Measurements from ENCODE around the gene NAALADL2. TPM values are rescaled to one million over a fixed set of nuclear protein-coding genes. Genes with fewer than 3 reads are reported as not detected.

NAALADL2 gene
- total RNA-seq, 2 experiments from 2014 or later, result 0.30 to 1.2 TPM

DNA sequence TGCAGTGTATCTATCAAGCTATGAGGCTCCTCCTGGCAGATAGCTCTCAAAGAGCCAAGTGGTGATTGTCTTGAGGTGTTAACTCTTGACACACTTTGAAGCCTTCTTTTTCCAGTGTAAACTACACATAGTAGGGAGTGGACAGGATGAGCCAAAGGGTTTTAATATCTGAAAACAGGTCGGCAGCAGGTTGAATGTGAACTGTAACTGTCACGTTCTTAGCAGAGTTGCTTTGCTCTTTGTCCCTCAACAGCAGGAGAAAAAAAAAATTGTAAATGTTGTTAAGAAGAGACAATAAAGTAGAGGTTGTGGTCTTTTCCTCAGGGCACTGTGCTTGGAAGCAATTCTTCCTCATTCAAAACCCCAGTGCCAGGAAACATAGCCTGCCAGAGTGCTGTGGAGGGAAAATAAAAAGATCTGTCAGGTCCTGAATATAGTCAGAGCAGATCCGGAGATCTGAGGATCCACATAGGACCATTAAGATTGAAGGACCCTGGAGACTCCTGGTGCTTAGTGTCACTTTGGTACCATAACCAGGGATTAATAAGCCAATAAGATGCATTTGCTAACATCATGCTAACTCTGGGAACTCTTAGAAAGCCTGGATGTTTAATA is 229.7 kb downstream of the NAALADL2 start:
- H3K36me3 ChIP-seq (ENCODE audit: insufficient read depth, low read length), result no peaks in the 10 kb centered on the region
- H3K9me3 ChIP-seq (ENCODE audit: control insufficient read depth in 1 of 2, insufficient read depth in 1 of 2, low read length in 2 of 2), result peaks cover 0 to 3% of the 10 kb centered on the region in 2 experiments
- Mint-ChIP-seq H3K27me3 (no peaks in the 10 kb centered on the region), H3K27ac (no peak overlapping the region), H3K36me3 (ENCODE audit: low read depth) (no peaks in the 10 kb centered on the region), H3K9me3 (peaks cover 3% of the 10 kb centered on the region), H3K4me3 (no peak overlapping the region), H3K4me1 (ENCODE audit: low read depth) (no peaks in the 10 kb centered on the region)
- H3K4me1 ChIP-seq (ENCODE audit: insufficient read depth, low read length), result no peaks in the 10 kb centered on the region
- ChIA-PET CTCF (no interaction called here), POLR2A (no interaction called here)
- TF ChIP-seq, protein P1, sequence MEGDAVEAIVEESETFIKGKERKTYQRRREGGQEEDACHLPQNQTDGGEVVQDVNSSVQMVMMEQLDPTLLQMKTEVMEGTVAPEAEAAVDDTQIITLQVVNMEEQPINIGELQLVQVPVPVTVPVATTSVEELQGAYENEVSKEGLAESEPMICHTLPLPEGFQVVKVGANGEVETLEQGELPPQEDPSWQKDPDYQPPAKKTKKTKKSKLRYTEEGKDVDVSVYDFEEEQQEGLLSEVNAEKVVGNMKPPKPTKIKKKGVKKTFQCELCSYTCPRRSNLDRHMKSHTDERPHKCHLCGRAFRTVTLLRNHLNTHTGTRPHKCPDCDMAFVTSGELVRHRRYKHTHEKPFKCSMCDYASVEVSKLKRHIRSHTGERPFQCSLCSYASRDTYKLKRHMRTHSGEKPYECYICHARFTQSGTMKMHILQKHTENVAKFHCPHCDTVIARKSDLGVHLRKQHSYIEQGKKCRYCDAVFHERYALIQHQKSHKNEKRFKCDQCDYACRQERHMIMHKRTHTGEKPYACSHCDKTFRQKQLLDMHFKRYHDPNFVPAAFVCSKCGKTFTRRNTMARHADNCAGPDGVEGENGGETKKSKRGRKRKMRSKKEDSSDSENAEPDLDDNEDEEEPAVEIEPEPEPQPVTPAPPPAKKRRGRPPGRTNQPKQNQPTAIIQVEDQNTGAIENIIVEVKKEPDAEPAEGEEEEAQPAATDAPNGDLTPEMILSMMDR (IDR thresholded peaks at IDR 0.05), result no peak
- intact Hi-C loops (cut with DNase I, micrococcal nuclease), result no loop called here
- H3K4me3 ChIP-seq (ENCODE audit: low read length), result no peak overlapping the region
- H3K27me3 ChIP-seq (ENCODE audit: control insufficient read depth in 1 of 2, insufficient read depth in 2 of 2, low read length in 2 of 2), result no peaks in the 10 kb centered on the region
- no peak overlapping the region for H3K27ac ChIP-seq (ENCODE audit: low read depth in 1 of 2, low read length in 2 of 2)
- no peak for DNase-seq
- ATAC-seq (ENCODE audit: poor library complexity), result no peak

GRCh38 chr3:175091426-175092114 is 232.4 kb downstream of the NAALADL2 start:
- DNase-seq (no peak), ATAC-seq (ENCODE audit: poor library complexity) (no peak)
- no peaks in the 10 kb centered on the region for H3K9me3 ChIP-seq (ENCODE audit: control insufficient read depth in 1 of 2, insufficient read depth in 1 of 2, low read length in 2 of 2)
- Mint-ChIP-seq H3K27ac (no peak overlapping the region), H3K4me1 (ENCODE audit: low read depth) (no peaks in the 10 kb centered on the region), H3K36me3 (ENCODE audit: low read depth) (no peaks in the 10 kb centered on the region), H3K9me3 (no peaks in the 10 kb centered on the region), H3K4me3 (no peak overlapping the region), H3K27me3 (no peaks in the 10 kb centered on the region)
- TF ChIP-seq, protein P1 (IDR thresholded peaks at IDR 0.05), result no peak
- no peak overlapping the region for H3K4me3 ChIP-seq (ENCODE audit: low read length)
- intact Hi-C loops (cut with DNase I, micrococcal nuclease), result no loop called here
- ChIA-PET CTCF (no interaction called here), POLR2A (no interaction called here)
- H3K27me3 ChIP-seq (ENCODE audit: control insufficient read depth in 1 of 2, insufficient read depth in 2 of 2, low read length in 2 of 2), result no peaks in the 10 kb centered on the region
- no peak overlapping the region for H3K27ac ChIP-seq (ENCODE audit: low read depth in 1 of 2, low read length in 2 of 2)
- no peaks in the 10 kb centered on the region for H3K36me3 ChIP-seq (ENCODE audit: insufficient read depth, low read length)
- H3K4me1 ChIP-seq (ENCODE audit: insufficient read depth, low read length), result no peaks in the 10 kb centered on the region

DNA sequence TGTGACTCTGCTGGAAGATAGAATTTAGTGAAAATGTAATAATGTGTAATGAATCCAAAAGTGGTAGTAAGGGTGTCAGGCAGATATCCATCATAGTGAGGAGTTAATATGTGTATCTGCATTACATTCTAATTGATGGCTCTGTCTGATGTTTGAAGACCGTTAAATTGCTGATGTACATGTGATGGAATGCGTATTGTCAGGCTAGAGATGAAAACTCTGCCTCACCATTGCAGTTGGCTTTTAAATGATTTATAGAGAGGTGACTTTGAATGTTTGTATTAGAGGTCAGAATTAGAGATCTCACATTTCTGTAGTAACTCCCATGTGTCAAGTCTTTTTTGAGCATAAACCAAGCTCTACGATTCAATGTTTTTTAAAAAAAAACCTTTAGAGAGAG is 234.6 kb downstream of the NAALADL2 start:
- no peak overlapping the region for H3K27ac ChIP-seq (ENCODE audit: low read depth in 1 of 2, low read length in 2 of 2)
- CTCF ChIA-PET, result interaction anchor here (1.2 kb wide), 1 partner anchor 12 kb away, joined by 3 read pairs; no protein-coding TSS in a partner anchor
- TF ChIP-seq, protein P1 (IDR thresholded peaks at IDR 0.05), result no peak

More for the DNA sequence above, 234.6 kb downstream of the NAALADL2 start:
- H3K9me3 ChIP-seq (ENCODE audit: control insufficient read depth in 1 of 2, insufficient read depth in 1 of 2, low read length in 2 of 2), result no peaks in the 10 kb centered on the region
- Mint-ChIP-seq H3K27ac (no peak overlapping the region), H3K4me1 (ENCODE audit: low read depth) (no peaks in the 10 kb centered on the region), H3K27me3 (no peaks in the 10 kb centered on the region), H3K4me3 (no peak overlapping the region), H3K36me3 (ENCODE audit: low read depth) (no peaks in the 10 kb centered on the region), H3K9me3 (no peaks in the 10 kb centered on the region)
- no peaks in the 10 kb centered on the region for H3K36me3 ChIP-seq (ENCODE audit: insufficient read depth, low read length)
- no peak overlapping the region for H3K4me3 ChIP-seq (ENCODE audit: low read length)
- no peak for ATAC-seq (ENCODE audit: poor library complexity)
- no peaks in the 10 kb centered on the region for H3K4me1 ChIP-seq (ENCODE audit: insufficient read depth, low read length)
- no peaks in the 10 kb centered on the region for H3K27me3 ChIP-seq (ENCODE audit: control insufficient read depth in 1 of 2, insufficient read depth in 2 of 2, low read length in 2 of 2)
- POLR2A ChIA-PET, result no interaction called here
- intact Hi-C loops (cut with DNase I, micrococcal nuclease), result no loop called here
- no peak for DNase-seq

Data from CD4-positive, alpha-beta T cell (primary cell).